Measurements from ENCODE around the gene IMPDH1.

Gene IMPDH1

DNA sequence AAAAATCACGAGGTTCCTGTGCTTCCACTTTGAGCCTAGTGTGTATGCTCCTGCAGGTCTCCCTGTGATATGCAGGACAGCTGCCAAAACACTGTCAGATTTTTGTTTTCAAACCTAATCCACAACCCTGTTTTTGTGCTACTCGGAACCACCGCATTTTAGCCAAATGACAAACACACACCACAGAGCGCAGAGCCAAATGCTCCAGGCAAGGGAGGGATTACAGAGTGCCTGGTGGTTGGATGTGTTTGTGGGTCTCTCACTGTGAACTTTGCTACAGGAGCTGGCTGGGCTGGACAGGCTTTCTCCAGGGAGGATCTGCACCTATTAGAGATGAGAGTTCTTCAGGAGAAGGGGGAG is 60.3 kb downstream of the IMPDH1 start:
- Histone ChIP-seq H3K36me3 (replicated peaks in 1 of 2; ENCODE audit: control insufficient read depth in 2 of 2, insufficient read depth in 2 of 2, low read length in 2 of 2) (no peaks in the 10 kb centered on the region), H2BK120ac (ENCODE audit: low read depth, low read length) (no peak overlapping the region), H3K9me3 (replicated peaks in 1 of 2; ENCODE audit: control insufficient read depth in 2 of 2, insufficient read depth in 1 of 2, low read depth in 1 of 2, low read length in 2 of 2) (peaks cover 0 to 3% of the 10 kb centered on the region in 2 donors), H3K4me2 (ENCODE audit: insufficient read depth, low read length, poor library complexity, severe bottlenecking) (no peak overlapping the region), H3K27me3 (ENCODE audit: control insufficient read depth in 3 of 3, insufficient read depth in 3 of 3, low read depth in 1 of 3, low read length in 3 of 3) (peaks cover 13 to 67% (median 52%) of the 10 kb centered on the region in 3 experiments), H4K91ac (ENCODE audit: low read depth, low read length, poor library complexity) (no peak overlapping the region), H3K4me3 (ENCODE audit: low read length in 2 of 2) (no peak overlapping the region), H3K79me1 (ENCODE audit: low read depth, low read length) (no peaks in the 10 kb centered on the region), H3K4me1 (ENCODE audit: control insufficient read depth in 2 of 2, insufficient read depth in 1 of 2, low read depth in 1 of 2, low read length in 2 of 2) (peaks cover 3 to 5% of the 10 kb centered on the region in 2 donors), H2AFZ (ENCODE audit: low read length) (no peak overlapping the region), H3K18ac (ENCODE audit: low read length) (no peak overlapping the region), H2BK12ac (ENCODE audit: low read length) (no peak overlapping the region), H3K9ac (ENCODE audit: low read depth, low read length, poor library complexity) (no peak overlapping the region), H2AK5ac (ENCODE audit: low read depth, low read length) (no peak overlapping the region), H2BK5ac (ENCODE audit: low read length) (no peak overlapping the region), H3K27ac (replicated peaks; ENCODE audit: low read length) (no peak overlapping the region), H3K4ac (ENCODE audit: low read length) (no peak overlapping the region), H3K23ac (ENCODE audit: low read depth, low read length, poor library complexity) (no peak overlapping the region), H3K14ac (ENCODE audit: low read length) (no peak overlapping the region), H4K8ac (ENCODE audit: low read depth, low read length) (no peak overlapping the region), H2BK15ac (ENCODE audit: low read length) (no peak overlapping the region)
- no CpG with 5 or more reads among the region's 4 CpGs for WGBS, 2 donors (ENCODE audit: extremely low coverage in 2 of 2, insufficient read length in 2 of 2, insufficient replicate concordance in 1 of 2)
- DNase-seq (ENCODE audit: low spot score): no peak

GRCh38 chr7:128347647-128348097 is 62.1 kb downstream of the IMPDH1 start:
- Histone ChIP-seq H3K4me3 (ENCODE audit: low read length in 2 of 2) (no peak overlapping the region), H4K8ac (ENCODE audit: low read depth, low read length) (no peak overlapping the region), H3K14ac (ENCODE audit: low read length) (no peak overlapping the region), H2AK5ac (ENCODE audit: low read depth, low read length) (no peak overlapping the region), H3K9me3 (replicated peaks in 1 of 2; ENCODE audit: control insufficient read depth in 2 of 2, insufficient read depth in 1 of 2, low read depth in 1 of 2, low read length in 2 of 2) (peaks cover 0 to 3% of the 10 kb centered on the region in 2 donors), H3K18ac (ENCODE audit: low read length) (no peak overlapping the region), H2BK5ac (ENCODE audit: low read length) (no peak overlapping the region), H2BK120ac (ENCODE audit: low read depth, low read length) (no peak overlapping the region), H3K27ac (replicated peaks; ENCODE audit: low read length) (no peak overlapping the region), H3K36me3 (replicated peaks in 1 of 2; ENCODE audit: control insufficient read depth in 2 of 2, insufficient read depth in 2 of 2, low read length in 2 of 2) (no peaks in the 10 kb centered on the region), H3K4me1 (ENCODE audit: control insufficient read depth in 2 of 2, insufficient read depth in 1 of 2, low read depth in 1 of 2, low read length in 2 of 2) (peaks cover 4 to 6% of the 10 kb centered on the region in 2 donors), H2BK12ac (ENCODE audit: low read length) (no peak overlapping the region), H2AFZ (ENCODE audit: low read length) (peak overlapping the region; percentile 25), H3K27me3 (ENCODE audit: control insufficient read depth in 3 of 3, insufficient read depth in 3 of 3, low read depth in 1 of 3, low read length in 3 of 3) (peaks cover 13 to 50% (median 39%) of the 10 kb centered on the region in 3 experiments), H3K4me2 (ENCODE audit: insufficient read depth, low read length, poor library complexity, severe bottlenecking) (no peak overlapping the region), H4K91ac (ENCODE audit: low read depth, low read length, poor library complexity) (no peak overlapping the region), H3K9ac (ENCODE audit: low read depth, low read length, poor library complexity) (no peak overlapping the region), H3K4ac (ENCODE audit: low read length) (no peak overlapping the region), H3K23ac (ENCODE audit: low read depth, low read length, poor library complexity) (no peak overlapping the region), H2BK15ac (ENCODE audit: low read length) (no peak overlapping the region), H3K79me1 (ENCODE audit: low read depth, low read length) (peaks cover 4% of the 10 kb centered on the region)
- DNase-seq (ENCODE audit: low spot score): peak; percentile 54
- WGBS, 2 donors (ENCODE audit: extremely low coverage in 2 of 2, insufficient read length in 2 of 2, insufficient replicate concordance in 1 of 2): no CpG with 5 or more reads among the region's 2 CpGs

DNA sequence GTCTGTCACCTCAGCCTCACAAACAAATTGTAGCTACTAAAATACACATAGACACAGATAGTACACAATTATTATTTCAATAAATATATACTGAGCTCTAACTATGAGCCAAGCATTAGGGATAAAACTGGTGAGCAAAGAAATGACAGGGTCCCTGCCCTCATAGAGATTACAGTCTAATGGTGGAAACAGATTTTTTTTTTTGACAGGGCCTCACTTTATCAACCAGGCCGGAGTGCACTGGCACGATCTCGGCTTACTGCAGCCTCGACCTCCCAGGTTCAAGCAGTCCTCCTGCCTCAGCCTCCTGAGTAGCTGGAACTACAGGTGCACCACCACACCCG is 65.4 kb downstream of the IMPDH1 start:
- H3K9me3 ChIP-seq (replicated peaks in 1 of 2; ENCODE audit: control insufficient read depth in 2 of 2, insufficient read depth in 1 of 2, low read depth in 1 of 2, low read length in 2 of 2): no peaks in the 10 kb centered on the region
- no peak overlapping the region for H2BK15ac ChIP-seq (ENCODE audit: low read length)
- H3K14ac ChIP-seq (ENCODE audit: low read length): no peak overlapping the region
- peaks cover 4% of the 10 kb centered on the region for H3K79me1 ChIP-seq (ENCODE audit: low read depth, low read length)
- H3K23ac ChIP-seq (ENCODE audit: low read depth, low read length, poor library complexity): no peak overlapping the region
- peaks cover 3 to 6% of the 10 kb centered on the region in 2 donors for H3K4me1 ChIP-seq (ENCODE audit: control insufficient read depth in 2 of 2, insufficient read depth in 1 of 2, low read depth in 1 of 2, low read length in 2 of 2)
- no peak overlapping the region for H3K4ac ChIP-seq (ENCODE audit: low read length)
- peak overlapping the region; percentile 87 for H2AFZ ChIP-seq (ENCODE audit: low read length)
- peaks cover 0 to 17% of the 10 kb centered on the region in 2 donors for H3K36me3 ChIP-seq (replicated peaks in 1 of 2; ENCODE audit: control insufficient read depth in 2 of 2, insufficient read depth in 2 of 2, low read length in 2 of 2)
- H4K8ac ChIP-seq (ENCODE audit: low read depth, low read length): no peak overlapping the region
- H4K91ac ChIP-seq (ENCODE audit: low read depth, low read length, poor library complexity): no peak overlapping the region
- H3K4me2 ChIP-seq (ENCODE audit: insufficient read depth, low read length, poor library complexity, severe bottlenecking): no peak overlapping the region
- WGBS, 2 donors (ENCODE audit: extremely low coverage in 2 of 2, insufficient read length in 2 of 2, insufficient replicate concordance in 1 of 2): no CpG with 5 or more reads among the region's 5 CpGs
- no peak overlapping the region for H3K4me3 ChIP-seq (ENCODE audit: low read length in 2 of 2)
- no peak overlapping the region for H3K27ac ChIP-seq (replicated peaks; ENCODE audit: low read length)
- peaks cover 0 to 21% (median 7%) of the 10 kb centered on the region in 3 experiments for H3K27me3 ChIP-seq (ENCODE audit: control insufficient read depth in 3 of 3, insufficient read depth in 3 of 3, low read depth in 1 of 3, low read length in 3 of 3)
- H2BK120ac ChIP-seq (ENCODE audit: low read depth, low read length): no peak overlapping the region
- no peak overlapping the region for H2BK12ac ChIP-seq (ENCODE audit: low read length)
- no peak overlapping the region for H2AK5ac ChIP-seq (ENCODE audit: low read depth, low read length)
- no peak overlapping the region for H3K18ac ChIP-seq (ENCODE audit: low read length)
- H3K9ac ChIP-seq (ENCODE audit: low read depth, low read length, poor library complexity): no peak overlapping the region
- H2BK5ac ChIP-seq (ENCODE audit: low read length): no peak overlapping the region
- no peak for DNase-seq (ENCODE audit: low spot score)

DNA sequence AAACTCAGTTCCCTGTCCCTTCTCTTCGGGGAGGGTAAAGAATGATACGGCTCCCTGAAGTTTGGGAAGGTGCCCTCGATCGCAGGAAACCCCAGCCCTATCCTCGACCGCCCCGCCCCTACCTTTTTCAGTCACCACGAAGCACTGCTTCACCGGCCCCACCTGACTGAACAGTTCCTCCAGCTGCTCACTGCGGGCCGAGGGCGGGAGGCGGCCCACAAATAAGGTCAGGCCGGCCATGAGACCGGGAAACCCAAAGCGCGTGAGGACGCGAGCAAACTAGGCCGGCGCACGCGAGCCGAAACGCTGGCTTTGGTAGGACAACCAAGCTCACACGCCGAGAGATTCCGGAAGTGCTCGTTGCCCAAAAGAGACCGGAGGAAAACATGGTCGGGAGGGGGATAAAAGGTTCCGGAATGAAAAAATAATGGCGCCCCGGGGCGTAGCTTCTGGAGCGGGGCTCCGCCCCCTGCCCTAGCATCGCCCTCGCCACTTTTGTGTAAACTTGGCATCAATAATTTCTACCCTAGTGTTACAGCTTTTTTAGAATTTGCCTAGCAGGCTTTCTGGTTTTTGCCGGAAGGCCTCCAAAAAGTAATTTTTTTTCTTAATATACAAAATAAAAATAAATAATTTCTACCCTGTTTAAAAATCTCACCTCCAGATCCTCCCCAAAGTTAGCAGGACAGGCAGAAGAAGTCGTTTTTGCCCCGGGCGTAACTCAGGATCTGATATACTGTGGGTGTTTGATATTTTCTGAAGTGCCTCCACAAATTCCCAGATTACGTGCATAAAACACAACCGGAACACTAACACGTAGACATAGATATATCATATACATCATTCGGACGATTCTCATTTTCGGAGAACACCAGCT is 66.0 kb downstream of the IMPDH1 start, which contains the start of gene RBM28:
Gene RBM28, minus strand, starts transcription at position 355 of the 877 bp plus-strand sequence. Its CDS starts 115 bp downstream, at position 240.
- H3K4me3 ChIP-seq (ENCODE audit: low read length in 2 of 2): peak within 1 kb of the TSS; percentile 57 to 90
- H2AFZ ChIP-seq (ENCODE audit: low read length): peak within 1 kb of the TSS; percentile 87
- no peak within 1 kb of the TSS for H2AK5ac ChIP-seq (ENCODE audit: low read depth, low read length)

More for the DNA sequence above, 66.0 kb downstream of the IMPDH1 start, which contains the start of gene RBM28:
- H3K4ac ChIP-seq (ENCODE audit: low read length): no peak within 1 kb of the TSS
- no peak within 1 kb of the TSS for H4K8ac ChIP-seq (ENCODE audit: low read depth, low read length)
- H2BK12ac ChIP-seq (ENCODE audit: low read length): no peak within 1 kb of the TSS
- peaks cover 4% of the 10 kb centered on the region for H3K79me1 ChIP-seq (ENCODE audit: low read depth, low read length)
- peak within 1 kb of the TSS; percentile 96 for H3K9ac ChIP-seq (ENCODE audit: low read depth, low read length, poor library complexity)
- no peak within 1 kb of the TSS for H4K91ac ChIP-seq (ENCODE audit: low read depth, low read length, poor library complexity)
- no peak within 1 kb of the TSS for H2BK5ac ChIP-seq (ENCODE audit: low read length)
- peak; percentile 91 for DNase-seq (ENCODE audit: low spot score)
- H3K9me3 ChIP-seq (replicated peaks in 1 of 2; ENCODE audit: control insufficient read depth in 2 of 2, insufficient read depth in 1 of 2, low read depth in 1 of 2, low read length in 2 of 2): no peaks in the 10 kb centered on the region
- peak within 1 kb of the TSS; percentile 95 for H3K23ac ChIP-seq (ENCODE audit: low read depth, low read length, poor library complexity)
- peaks cover 0 to 23% of the 10 kb centered on the region in 2 donors for H3K36me3 ChIP-seq (replicated peaks in 1 of 2; ENCODE audit: control insufficient read depth in 2 of 2, insufficient read depth in 2 of 2, low read length in 2 of 2)
- H3K18ac ChIP-seq (ENCODE audit: low read length): peak within 1 kb of the TSS; percentile 93
- WGBS, 2 donors (ENCODE audit: extremely low coverage in 2 of 2, insufficient read length in 2 of 2, insufficient replicate concordance in 1 of 2): no CpG with 5 or more reads among the region's 49 CpGs
- peaks cover 3 to 6% of the 10 kb centered on the region in 2 donors for H3K4me1 ChIP-seq (ENCODE audit: control insufficient read depth in 2 of 2, insufficient read depth in 1 of 2, low read depth in 1 of 2, low read length in 2 of 2)
- no peak within 1 kb of the TSS for H3K14ac ChIP-seq (ENCODE audit: low read length)
- no peak within 1 kb of the TSS for H2BK15ac ChIP-seq (ENCODE audit: low read length)
- peaks cover 0 to 15% (median 2%) of the 10 kb centered on the region in 3 experiments for H3K27me3 ChIP-seq (ENCODE audit: control insufficient read depth in 3 of 3, insufficient read depth in 3 of 3, low read depth in 1 of 3, low read length in 3 of 3)
- peak within 1 kb of the TSS; percentile 73 for H3K27ac ChIP-seq (replicated peaks; ENCODE audit: low read length)
- no peak within 1 kb of the TSS for H2BK120ac ChIP-seq (ENCODE audit: low read depth, low read length)
- H3K4me2 ChIP-seq (ENCODE audit: insufficient read depth, low read length, poor library complexity, severe bottlenecking): peak within 1 kb of the TSS; percentile 54
